Stimulated activated CD8-positive, alpha-beta memory T cell treated with anti-CD3 and anti-CD28 coated beads, Interleukin-2, amount 100 ng/mL, for 1 hour (primary cell): ENCODE measurements around the gene WDR82.

Experiments
- DNase-seq, 2 donors: peaks; one replicate each; pipeline ENCODE4 v3.0.0-alpha.2; 2020; ENCODE audit warnings: low read depth in 2 of 2

The WDR82 gene

GRCh38 chr3:52308308-52308707 lies 29.9 kb upstream of the WDR82 start:
- DNase-seq = no peak

DNA sequence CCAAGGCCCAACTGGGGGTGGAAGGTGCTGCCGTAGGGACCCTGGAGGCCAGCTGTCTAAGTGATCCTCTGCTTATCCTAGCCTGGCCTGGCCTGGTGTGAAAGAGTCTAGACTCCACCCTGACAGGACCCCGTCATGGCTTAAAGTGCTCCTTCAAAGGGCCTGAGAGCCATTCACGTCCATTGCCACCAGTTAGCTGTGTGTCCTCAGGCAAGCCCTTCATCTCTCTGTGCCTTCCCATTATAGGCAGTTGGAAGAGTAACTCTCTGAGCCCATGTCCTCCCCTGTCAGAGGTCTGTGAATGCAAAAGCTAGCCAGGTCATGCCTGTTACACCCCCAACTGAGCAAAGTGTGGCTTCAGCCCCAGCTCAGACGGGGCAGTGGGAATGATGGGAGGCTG lies 28.5 kb upstream of the WDR82 start:
- DNase-seq = no peak

DNA sequence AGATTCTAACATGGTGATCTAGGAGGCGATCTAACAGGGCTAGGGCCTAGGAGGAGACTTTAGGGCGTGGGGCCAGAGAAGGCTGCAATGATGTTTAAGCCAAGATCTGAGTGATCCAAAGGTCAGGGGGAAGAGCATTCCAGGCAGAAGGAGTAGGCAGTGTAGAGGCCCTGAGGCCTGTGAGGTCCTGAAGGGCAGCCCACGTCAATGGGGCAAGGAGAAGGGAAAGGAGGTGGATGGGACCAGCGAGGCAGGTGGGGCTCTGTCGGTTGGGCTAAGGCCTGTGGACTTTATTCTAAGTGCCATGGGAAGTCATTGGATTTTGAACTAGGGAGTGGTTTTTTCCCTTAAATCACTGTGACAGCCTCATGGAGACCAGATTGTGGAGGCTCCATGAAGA lies 27.5 kb upstream of the WDR82 start:
- no peak for DNase-seq

GRCh38 chr3:52303811-52304210 lies 25.4 kb upstream of the WDR82 start:
- no peak for DNase-seq

DNA sequence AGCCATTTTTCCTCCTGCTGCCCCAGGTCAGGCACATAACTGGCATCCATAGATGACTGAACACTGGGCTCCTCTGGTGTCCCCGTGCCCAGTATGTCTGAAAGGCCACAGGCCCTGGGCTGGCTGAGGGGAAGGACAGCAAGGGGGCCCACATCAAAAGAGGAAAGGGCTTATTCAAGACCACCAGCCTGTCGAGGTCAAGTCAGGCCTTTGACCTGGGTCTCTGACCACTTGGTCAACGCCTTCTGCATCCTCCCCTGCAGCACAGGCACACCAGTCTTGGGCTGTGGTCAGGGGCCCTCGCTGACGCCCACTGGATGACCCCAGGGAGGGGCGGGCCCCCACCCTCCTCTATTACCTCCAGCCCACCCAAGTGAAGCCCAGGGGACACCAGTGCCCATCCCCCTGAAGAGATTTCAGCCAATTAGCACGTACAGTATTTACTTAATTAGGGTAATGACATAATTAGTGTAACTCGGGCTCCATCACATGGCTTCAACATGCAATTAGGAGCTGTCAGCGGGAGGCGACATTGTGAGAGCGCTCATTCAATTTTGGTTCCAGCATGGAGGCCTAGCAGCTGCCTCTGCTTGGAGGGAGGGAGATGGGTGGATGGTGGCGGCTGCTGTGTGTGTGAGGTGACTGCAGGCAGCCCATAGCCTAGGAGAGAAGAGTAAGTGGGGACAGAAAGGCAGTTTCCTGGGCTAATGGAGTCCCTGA lies 24.1 kb upstream of the WDR82 start:
- no peak for DNase-seq

DNA sequence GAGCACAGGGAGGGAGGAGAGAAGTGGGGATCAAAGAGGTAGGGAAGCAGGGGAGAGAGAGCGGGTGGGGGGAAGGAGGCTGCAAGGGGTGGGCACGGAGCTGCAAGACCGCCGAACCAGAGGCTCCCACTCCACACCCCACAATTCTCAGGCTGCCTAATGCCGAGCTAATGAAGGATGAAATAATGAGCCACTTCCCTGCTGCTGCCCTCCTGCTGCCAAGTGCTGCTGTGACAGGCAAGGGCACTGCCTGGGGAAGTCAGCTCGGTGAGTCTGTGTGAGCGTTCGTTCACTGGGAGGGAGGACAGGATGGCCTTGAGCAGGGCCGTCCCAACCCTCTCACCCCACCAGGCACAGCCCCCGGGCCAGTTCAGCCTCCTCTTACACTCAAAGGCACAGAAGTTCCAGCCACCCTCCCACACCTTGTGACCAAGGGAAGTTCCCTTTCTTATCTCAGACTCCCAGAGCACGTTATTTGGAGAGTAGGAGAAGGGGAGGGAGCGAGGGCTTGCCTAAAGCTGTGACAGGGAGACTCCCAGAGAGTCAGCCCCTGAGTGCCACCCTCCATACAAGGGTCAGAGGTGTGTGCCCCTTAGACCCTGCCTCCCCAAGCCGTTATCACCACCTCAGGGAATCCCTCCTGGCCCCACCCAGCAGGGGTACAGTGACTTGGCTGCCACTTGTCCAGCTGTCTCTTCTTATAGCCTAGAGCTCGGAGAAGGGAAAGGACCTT lies 21.6 kb upstream of the WDR82 start:
- no peak for DNase-seq

- DNase-seq = no peak
Observed at GRCh38 chr3:52299247-52299878, 20.9 kb upstream of the WDR82 start.

GRCh38 chr3:52298149-52299098 lies 20.0 kb upstream of the WDR82 start:
- no peak for DNase-seq

DNA sequence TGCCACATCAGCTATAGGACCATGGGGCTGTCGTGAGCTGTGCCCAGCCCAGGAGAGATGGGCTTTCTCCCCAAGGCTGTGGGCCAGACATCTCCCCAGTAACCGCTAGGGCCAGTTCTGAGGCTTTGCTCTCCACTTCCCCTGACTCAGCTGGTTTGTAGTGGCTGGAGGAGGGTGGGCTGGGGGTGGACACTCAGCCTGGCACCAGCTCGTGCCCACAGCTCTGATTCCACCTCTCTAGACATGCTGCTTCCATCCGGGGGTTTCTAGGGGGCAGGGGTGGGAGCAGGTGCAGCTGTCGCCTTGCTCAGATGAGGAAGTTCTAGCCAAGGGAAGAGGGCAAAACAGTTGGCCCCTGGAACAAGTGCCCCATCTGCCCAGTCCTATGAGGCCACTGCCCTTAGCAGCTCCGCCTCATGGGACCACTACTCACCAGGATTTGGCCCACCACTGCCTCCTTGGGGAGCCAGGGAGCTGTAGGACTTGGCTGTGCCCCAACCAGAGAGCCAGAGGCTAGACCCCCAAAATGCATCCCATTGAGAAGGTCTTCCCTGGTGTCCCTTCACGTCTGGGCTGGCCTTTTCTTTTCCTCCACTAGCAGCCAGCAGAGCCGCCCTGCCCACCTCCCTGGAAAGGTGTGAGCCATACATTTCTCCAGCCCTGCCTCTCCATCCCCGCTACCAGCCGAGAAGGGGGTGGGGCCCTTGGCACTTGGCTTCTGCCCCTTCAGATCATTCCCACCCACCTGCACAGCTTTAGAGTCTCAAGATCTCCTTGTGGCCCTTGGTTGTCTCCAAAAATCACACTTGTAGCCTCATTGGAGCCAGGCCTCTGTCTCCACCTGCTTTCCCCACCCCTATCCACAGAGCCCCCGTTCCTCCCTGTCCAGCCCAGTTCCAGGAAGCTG lies 19.0 kb upstream of the WDR82 start:
- no peak for DNase-seq

DNA sequence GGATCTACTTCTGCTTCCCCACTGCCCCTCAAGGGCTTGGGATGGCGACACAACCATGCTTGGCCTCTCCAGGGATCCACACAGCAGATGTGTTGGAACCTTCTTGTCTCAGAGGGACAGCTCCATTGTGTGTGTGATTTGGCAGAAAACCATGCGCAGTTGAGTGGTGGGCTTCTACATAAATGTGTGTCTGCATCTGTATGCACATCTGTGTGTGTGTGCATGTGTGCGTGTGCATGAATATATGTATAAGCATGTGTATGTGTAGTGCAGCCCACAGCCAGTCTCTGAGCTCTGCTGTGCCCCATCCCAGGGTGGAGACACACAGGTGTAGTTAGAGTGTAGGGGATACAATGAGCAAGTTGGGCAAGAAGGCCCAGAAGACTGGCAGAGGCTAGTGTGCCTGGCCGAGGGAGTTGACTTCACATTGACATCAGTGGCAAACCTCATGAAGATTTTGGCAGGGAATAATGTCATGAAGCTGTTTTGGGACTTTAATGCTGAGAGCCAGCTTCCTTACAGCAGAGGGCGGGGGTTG lies 17.3 kb upstream of the WDR82 start:
- DNase-seq = no peak

- no peak for DNase-seq
Observed at GRCh38 chr3:52294320-52295150, 16.1 kb upstream of the WDR82 start.

- DNase-seq = no peak
Observed at GRCh38 chr3:52293491-52294319, 15.3 kb upstream of the WDR82 start.

DNA sequence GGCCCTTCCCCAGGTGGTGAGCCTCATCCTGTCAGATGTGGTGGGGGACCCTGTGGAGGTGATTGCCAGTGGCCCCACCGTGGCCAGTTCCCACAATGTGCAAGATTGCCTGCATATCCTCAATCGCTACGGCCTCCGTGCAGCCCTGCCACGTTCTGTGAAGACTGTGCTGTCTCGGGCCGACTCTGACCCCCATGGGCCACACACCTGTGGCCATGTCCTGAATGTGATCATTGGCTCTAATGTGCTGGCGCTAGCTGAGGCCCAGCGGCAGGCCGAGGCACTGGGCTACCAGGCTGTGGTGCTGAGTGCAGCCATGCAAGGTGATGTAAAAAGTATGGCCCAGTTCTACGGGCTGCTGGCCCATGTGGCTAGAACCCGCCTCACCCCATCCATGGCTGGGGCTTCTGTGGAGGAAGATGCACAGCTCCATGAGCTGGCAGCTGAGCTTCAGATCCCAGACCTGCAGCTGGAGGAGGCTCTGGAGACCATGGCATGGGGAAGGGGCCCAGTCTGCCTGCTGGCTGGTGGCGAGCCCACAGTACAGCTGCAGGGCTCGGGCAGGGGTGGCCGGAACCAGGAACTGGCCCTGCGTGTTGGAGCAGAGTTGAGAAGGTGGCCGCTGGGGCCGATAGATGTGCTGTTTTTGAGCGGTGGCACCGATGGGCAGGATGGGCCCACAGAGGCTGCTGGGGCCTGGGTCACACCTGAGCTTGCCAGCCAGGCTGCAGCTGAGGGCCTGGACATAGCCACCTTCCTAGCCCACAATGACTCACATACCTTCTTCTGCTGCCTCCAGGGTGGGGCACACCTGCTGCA lies 14.0 kb upstream of the WDR82 start:
- DNase-seq = no peak

- DNase-seq = no peak
Observed at GRCh38 chr3:52291508-52292181, 13.2 kb upstream of the WDR82 start.

DNA sequence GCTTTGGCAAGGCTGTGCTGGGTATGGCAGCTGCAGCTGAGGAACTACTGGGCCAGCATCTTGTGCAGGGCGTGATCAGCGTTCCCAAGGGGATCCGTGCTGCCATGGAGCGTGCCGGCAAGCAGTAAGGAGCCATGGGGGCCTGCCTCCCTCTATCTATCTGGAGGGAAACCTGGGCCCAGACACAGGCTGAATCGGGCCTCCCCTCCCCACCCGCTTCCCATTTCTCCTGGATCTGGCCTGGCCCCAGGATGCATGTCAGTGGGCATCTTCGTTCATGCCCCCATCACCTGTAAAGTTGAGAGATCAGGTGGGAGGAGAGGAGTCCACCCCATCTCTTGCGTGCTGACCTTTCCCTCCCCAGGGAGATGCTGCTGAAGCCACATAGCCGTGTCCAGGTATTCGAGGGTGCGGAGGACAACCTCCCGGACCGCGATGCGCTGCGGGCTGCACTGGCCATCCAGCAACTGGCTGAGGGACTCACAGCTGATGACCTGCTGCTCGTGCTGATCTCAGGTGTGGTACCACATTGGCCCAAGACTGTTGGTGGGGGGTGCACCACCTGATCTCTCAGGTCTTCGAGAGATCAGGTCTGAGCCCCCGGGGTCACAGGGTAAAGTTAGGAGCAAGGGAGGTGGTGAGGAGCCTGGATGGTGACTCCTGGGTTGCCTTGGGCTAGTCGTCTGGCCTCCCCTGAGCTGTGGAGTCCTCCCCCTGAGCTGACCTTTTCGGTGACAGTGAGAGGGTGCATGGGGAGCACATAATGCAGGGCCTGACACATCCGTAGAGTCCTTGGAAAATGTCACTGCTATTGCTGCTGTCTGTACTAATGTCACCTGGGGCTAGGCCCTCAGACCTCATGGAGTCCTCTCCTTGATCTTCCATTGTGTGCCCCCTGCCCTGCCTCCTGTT lies 12.4 kb upstream of the WDR82 start:
- no peak for DNase-seq
